Hypothalamus (tissue), 51 donors: ENCODE results near the gene ATXN7L2.
"Not testable (repeated sequence)": the region's sequence is repeated elsewhere in the genome, so short reads cannot be mapped to it uniquely, and the experiment has no call there.

Source experiments
- DNase-seq, 51 donors: peaks; one replicate each; lab custom pipeline; 2025; lab: John Stamatoyannopoulos, UW

ATXN7L2 gene, protein sequence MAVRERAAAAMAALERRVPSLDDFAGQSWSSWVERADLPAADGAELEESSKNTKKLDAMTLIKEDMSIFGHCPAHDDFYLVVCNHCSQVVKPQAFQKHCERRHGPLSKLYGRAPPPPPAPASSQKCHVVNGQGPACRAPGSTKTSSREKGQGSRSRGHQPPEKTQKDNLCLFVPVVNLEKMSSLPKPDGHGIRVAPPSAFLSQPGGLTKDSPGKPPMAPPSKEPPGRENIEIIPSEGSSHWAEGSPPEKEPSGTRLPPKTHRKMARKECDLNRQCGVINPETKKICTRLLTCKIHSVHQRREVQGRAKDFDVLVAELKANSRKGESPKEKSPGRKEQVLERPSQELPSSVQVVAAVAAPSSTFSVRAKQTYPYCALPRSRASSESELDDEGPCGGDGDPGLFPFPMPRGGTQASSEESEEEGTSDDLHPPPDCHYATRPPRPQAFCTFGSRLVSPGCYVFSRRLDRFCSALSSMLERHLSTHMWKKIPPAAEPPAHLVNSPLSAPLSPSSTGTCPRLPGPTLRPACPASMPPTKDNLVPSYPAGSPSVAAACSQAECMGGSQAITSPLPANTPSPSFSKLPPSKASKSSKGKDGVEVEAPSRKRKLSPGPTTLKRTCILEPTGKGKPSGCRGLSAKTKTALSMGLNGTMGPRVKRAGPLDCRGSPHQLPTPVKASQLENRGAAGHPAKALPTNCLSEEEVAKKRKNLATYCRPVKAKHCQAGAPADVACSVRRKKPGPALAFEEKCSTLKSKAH

DNA sequence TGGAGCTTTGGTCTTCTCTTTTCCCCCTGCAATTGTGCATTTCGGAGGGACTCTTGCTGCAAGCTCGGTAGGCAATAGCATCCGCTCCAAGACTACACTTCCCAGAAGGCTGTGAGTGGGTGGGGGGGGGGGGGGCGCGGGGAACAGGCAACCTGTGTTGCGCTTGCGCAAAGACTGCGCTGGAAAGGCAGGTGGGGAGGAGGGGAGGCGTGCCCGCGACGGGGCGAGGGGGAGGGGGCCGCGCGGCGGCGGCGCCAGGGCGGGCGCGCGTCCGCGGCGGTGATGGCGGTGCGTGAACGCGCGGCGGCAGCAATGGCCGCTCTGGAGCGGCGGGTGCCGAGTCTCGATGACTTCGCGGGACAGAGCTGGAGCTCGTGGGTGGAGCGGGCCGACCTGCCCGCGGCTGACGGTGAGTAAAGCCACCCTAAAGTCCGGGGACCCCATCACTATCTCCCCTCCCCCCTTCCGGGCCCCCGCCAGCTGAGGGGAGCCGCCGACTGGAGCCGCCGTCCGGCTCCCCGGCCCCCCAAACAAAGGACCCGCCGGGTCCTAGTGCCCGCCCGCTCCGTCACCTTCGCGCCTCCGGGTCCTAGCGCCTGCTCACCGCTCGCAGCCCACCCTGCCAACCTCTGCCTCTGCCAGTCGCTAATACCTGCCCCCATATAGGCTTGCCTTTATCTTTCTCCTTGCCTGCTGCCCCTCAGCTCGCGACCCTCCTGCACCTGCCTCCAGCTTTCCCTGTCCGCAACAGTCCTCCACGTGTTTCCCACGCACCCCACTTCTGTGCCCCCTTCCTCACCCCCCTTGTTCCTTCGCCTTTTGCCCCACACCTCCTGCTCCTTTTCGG, at the start of gene ATXN7L2:
TSS of gene ATXN7L2 (plus strand) at position 234 of the 847 bp plus-strand sequence. CDS start at position 283, 49 bp downstream.
- DNase-seq = peak; percentile 66 to 99 (median 91)

DNA sequence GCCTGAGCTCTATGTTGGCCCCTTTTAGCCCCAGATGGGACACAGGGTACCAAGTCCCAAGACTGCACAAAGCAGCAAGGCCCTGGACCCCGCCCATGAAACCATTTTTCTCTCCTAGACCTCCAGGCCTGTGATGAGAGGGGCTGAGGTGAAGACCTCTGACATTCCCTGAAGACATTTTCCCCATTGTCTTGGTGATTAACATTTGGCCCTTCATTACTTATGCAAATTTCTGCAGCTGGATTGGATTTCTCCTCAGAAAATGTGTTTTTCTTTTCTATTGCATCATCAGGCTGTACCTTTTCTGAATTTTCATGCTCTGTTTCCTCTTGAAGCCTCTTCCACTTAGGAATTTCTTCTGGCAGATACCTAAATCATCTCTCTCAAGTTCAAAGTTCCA, 49.2 kb upstream of the ATXN7L2 start:
- DNase-seq = no peak

- DNase-seq = no peak
Observed at GRCh38 chr1:109438798-109439297, 44.9 kb upstream of the ATXN7L2 start.

- no peak for DNase-seq
Observed at GRCh38 chr1:109441069-109441468, 42.6 kb upstream of the ATXN7L2 start.

DNA sequence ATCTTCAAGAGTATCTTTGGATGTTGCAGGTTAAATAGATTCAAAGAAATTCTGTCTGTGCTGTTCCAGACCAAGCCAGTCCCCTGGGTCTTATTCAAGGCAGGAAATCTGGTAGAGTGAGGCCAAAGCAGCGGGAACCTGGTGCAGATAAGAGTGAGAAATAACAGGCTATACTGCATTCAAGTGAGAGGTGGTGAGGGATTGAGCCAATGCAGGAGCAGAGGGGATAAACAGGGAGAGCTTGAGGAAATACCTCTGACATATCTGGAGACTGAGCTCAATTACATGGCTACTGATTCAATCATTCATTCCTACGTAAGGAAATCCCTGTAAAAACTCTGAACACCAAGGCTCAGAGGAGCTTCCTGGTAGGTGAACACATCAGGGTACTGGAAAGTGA, 40.2 kb upstream of the ATXN7L2 start:
- DNase-seq = no peak

DNA sequence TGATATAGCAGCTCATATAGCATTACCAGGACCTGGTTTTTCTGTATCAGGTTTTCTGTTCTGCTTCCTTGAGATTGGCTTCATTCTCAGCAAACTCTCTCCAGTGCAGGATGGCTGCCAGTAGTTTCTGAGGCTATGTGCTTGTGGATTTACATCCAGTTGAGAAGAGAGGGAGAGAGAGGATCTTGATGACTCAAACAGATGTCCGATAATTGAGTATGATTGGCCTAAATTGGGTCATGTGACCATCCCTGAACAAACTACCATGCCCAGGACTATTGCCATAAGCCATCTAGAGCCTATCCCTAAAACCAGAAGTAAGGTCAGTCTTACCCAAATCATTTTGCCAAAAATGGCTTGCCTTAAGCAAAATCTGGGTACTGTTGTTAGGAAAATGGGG, 39.4 kb upstream of the ATXN7L2 start:
- no peak for DNase-seq

GRCh38 chr1:109445949-109446695, 37.6 kb upstream of the ATXN7L2 start:
- not testable (repeated sequence) for DNase-seq

- DNase-seq = no peak
Observed at GRCh38 chr1:109447524-109447923, 36.2 kb upstream of the ATXN7L2 start.

- DNase-seq = no peak
Observed at GRCh38 chr1:109454497-109455133, 29.1 kb upstream of the ATXN7L2 start.

GRCh38 chr1:109457819-109458218, 25.9 kb upstream of the ATXN7L2 start:
- no peak for DNase-seq

- no peak for DNase-seq
Observed at GRCh38 chr1:109466125-109466451, 17.6 kb upstream of the ATXN7L2 start.

- peak in 22 of 51 donors; percentile 3 to 57 (median 26) for DNase-seq
Observed at GRCh38 chr1:109466452-109467300, 17.0 kb upstream of the ATXN7L2 start, which contains the start of gene SYPL2. TSS of gene SYPL2 (plus strand) at chr1:109466546. CDS start at chr1:109466844, 298 bp downstream.

DNA sequence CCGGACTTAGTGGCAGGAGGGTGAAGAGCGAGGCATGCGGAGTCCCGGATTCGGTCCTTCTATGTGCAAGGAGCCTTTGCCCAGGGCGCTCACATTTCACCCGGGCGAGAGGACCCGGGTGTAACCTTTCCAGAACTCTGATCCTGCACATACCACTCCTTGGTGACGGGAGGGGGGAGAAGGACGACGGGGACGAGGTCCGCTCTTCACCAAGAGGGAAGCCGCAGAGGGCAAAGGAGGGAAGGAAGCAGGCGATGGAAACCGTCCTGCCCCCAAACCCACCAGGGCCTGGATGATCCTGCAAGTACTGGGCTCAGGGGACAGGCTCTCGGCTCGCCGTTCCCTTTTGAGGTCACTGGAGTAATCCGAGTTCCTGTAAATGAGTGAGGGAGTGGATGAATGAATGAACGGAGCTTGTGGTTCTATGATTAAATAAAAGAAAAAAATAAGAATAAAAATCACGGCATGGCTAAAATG, 16.4 kb upstream of the ATXN7L2 start:
- no peak for DNase-seq

DNA sequence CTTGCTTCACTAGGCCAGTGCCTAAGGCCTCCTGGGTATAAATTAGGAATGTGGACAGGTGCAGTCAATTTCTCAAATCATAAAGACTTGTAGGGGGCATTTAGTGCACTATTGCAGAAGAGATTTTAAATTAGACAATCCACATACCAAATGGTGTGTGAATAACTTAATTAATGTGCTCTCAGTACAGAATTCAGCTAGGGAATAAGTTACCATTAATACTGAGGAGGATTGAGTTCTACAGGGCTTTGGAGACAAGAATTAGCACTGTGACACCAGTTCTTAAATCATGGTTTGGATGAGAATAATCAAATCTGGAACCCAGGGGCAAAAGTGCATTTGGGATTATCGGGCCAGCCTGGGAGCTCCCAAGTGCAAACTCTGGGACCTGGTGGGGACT, 15.6 kb upstream of the ATXN7L2 start:
- DNase-seq = no peak

DNA sequence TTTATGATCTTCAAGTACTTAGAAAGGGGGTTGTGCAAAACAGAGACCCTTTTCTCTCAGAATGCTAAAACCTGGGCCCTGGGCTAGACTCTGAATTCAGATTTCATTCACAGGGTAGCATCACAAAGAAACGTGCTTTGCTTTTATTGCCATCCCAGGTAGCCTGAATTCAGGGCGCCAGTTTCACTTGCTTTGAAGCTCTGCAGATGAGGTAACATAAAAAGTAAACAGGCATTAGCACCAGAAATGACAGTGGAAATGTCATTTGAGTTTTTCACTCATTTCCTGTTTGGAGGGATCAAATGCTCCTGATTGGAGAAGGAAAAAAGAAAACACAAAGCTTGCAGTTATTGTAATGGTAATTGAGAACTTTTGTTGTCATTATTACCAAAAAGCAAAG, 14.8 kb upstream of the ATXN7L2 start:
- no peak for DNase-seq

DNA sequence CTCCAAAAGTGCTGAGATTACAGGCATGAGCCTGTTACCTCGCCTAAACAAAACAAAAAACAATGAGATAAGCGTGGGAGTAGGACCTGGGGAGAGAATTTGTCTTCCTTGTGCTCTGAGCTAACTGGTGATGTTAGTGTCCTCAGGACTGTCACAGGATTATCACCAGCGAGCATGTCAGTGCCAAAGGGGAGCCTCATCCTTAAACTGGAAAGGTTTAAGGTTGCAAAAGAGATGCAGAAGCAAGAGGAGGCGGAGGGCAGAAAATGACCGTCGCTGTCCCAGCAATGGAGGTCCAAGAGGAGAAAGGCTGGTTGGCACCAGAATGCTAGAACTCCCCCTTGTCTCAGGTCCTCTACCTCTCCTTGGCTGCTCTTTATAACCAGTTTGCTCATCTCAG, 13.5 kb upstream of the ATXN7L2 start:
- DNase-seq = no peak

- DNase-seq = no peak
Observed at GRCh38 chr1:109472779-109473178, 10.9 kb upstream of the ATXN7L2 start.

- DNase-seq = not testable (repeated sequence)
Observed at GRCh38 chr1:109473284-109474057, 10.2 kb upstream of the ATXN7L2 start.
